MCF 10A (cell line): ENCODE data around the gene TRAF1. TPM values are rescaled to one million over a fixed set of nuclear protein-coding genes. Genes with fewer than 3 reads are reported as not detected.

Source experiments
- BruUV-seq: library from RNA; stranded (reverse); fragments of 400-500 nt; replicated peaks from 2 replicates; lab custom pipeline; 2021; lab: Mats Ljungman, UMichigan
- CTCF ChIA-PET: fragments of 300-600 bp; sonication (Branson Sonifier 250); formaldehyde crosslinking; extraction: SDS; loops from one replicate; lab custom pipeline; 2021; ENCODE audit warnings: antibody characterized with exemption, inconsistent platforms; lab: Yijun Ruan, JAX
- POLR2A ChIA-PET: fragments of 300-600, 350-650 bp; sonication (Branson Sonifier 250); formaldehyde crosslinking; extraction: SDS; loops from one replicate; lab custom pipeline; 2020; ENCODE audit warnings: antibody characterized with exemption, inconsistent platforms; lab: Yijun Ruan, JAX
- DNase-seq: peaks from one replicate; pipeline ENCODE4 v3.0.0-alpha.2; 2018; ENCODE audit not compliant: unreplicated experiment
- H3K27ac Mint-ChIP-seq: one replicate; pipeline ENCODE4 v1.8.0; 2022; ENCODE audit warnings: mild to moderate bottlenecking, low read depth, mixed read lengths; ENCODE audit not compliant: unreplicated experiment
- H3K27me3 Mint-ChIP-seq: one replicate; pipeline ENCODE4 v1.8.0; 2022; ENCODE audit warnings: mixed read lengths; ENCODE audit not compliant: insufficient read depth, unreplicated experiment
- H3K36me3 Mint-ChIP-seq: one replicate; pipeline ENCODE4 v1.8.0; 2022; ENCODE audit warnings: mild to moderate bottlenecking, moderate library complexity, mixed read lengths; ENCODE audit not compliant: insufficient read depth, unreplicated experiment
- H3K4me1 Mint-ChIP-seq: one replicate; pipeline ENCODE4 v1.8.0; 2022; ENCODE audit warnings: mixed read lengths; ENCODE audit not compliant: insufficient read depth, unreplicated experiment
- H3K4me3 Mint-ChIP-seq: one replicate; pipeline ENCODE4 v1.8.0; 2022; ENCODE audit warnings: mild to moderate bottlenecking, moderate library complexity, mixed read lengths; ENCODE audit not compliant: unreplicated experiment
- H3K9me3 Mint-ChIP-seq: one replicate; pipeline ENCODE4 v1.8.0; 2022; ENCODE audit warnings: mixed read lengths; ENCODE audit not compliant: unreplicated experiment
- intact Hi-C: fragments of 100-400 bp; cut with micrococcal nuclease; formaldehyde crosslinking; loops from 2 replicates; pipeline ENCODE4 v1.14.1; 2022
- total RNA-seq: library from RNA; stranded (reverse); gene quantifications from 2 replicates; pipeline ENCODE4 v1.2.3, GENCODE V29; 2022
- TF ChIP-seq, protein P1 (sequence below): fragments of 200-600 bp; IDR thresholded peaks from one replicate; pipeline ENCODE4 v1.8.0; 2022; ENCODE audit warnings: antibody characterized with exemption, mild to moderate bottlenecking; ENCODE audit not compliant: unreplicated experiment

The TRAF1 gene
- total RNA-seq, 1 experiment from 2014 or later = 0.84 TPM

DNA sequence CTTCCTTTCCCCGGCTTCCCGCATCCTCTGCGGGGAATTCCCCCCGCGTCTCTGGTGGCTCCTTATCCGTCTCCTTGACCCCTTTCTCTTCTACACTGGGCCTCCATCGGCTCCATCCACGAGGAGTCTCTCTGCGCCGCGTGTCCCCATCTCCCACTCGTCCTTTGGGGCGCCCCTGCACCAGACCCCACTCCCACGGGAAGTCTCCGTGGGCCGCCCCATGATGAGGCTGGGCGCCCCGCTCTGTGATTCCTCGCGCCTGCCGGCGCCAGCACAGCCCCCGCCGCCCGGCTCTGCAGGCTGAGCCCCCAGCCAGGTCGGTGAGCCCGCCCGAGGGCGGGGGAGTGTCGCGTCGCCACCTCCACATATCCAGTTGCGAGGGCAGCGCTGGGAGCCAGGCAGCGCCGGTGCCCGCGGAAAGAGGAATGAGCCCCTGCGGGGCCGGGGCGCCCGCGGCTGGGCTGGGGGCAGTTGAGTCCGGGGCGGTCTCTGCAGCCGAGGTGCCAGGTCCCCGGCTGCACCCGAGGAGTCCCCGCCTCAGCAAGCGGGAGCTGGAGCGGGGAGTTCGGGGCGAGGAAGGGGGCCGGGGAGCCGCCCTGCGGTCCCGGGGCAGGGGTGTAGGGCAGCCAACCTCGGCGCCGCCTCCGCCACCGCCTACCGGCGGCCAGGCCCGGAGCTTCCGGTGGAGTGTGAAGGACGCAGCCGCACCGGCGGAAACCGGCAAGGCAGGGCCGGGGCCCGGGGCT lies 2.1 kb upstream of the TRAF1 start:
- H3K9me3 Mint-ChIP-seq = no peaks in the 10 kb centered on the region
- DNase-seq = peak; percentile 31
- H3K27me3 Mint-ChIP-seq = no peaks in the 10 kb centered on the region
- POLR2A ChIA-PET = interaction anchor here (1.0 to 1.6 kb wide), 2 partner anchors 12 to 85 kb away, joined by 3 read pairs; no protein-coding TSS in a partner anchor
- no peak overlapping the region for H3K27ac Mint-ChIP-seq
- CTCF ChIA-PET = interaction anchor here (1.5 kb wide), 1 partner anchor 12 kb away, joined by 7 read pairs; no protein-coding TSS in a partner anchor
- BruUV-seq = no TSS peak
- TF ChIP-seq, protein P1, sequence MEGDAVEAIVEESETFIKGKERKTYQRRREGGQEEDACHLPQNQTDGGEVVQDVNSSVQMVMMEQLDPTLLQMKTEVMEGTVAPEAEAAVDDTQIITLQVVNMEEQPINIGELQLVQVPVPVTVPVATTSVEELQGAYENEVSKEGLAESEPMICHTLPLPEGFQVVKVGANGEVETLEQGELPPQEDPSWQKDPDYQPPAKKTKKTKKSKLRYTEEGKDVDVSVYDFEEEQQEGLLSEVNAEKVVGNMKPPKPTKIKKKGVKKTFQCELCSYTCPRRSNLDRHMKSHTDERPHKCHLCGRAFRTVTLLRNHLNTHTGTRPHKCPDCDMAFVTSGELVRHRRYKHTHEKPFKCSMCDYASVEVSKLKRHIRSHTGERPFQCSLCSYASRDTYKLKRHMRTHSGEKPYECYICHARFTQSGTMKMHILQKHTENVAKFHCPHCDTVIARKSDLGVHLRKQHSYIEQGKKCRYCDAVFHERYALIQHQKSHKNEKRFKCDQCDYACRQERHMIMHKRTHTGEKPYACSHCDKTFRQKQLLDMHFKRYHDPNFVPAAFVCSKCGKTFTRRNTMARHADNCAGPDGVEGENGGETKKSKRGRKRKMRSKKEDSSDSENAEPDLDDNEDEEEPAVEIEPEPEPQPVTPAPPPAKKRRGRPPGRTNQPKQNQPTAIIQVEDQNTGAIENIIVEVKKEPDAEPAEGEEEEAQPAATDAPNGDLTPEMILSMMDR = no peak
- H3K4me1 Mint-ChIP-seq = peaks cover 15% of the 10 kb centered on the region
- no peak overlapping the region for H3K4me3 Mint-ChIP-seq
- intact Hi-C loops = no loop called here
- no peaks in the 10 kb centered on the region for H3K36me3 Mint-ChIP-seq

DNA sequence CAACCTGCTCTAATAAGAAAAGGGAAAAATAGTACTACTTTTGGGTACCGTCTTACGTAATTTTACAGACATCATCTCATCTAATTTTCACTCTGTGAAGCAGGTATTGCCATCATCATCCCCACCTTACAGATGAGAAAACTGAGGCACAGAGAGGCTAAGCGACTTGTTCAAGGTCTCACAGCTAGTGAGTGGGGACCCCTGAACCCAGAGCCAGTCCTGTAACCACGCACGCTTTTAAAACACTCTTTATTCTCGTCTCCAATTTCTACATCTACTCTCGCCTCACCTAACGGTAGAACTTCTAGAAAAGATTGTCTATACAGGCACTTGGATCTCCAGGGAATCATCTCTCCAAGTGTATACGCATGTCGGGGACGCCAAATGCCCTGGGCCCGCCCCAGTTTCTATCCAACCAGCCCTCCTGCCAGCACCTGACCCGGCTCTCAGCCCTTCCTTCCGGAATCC lies 1.5 kb upstream of the TRAF1 start:
- DNase-seq = no peak
- ChIA-PET POLR2A (no interaction called here), CTCF (no interaction called here)
- no peaks in the 10 kb centered on the region for H3K9me3 Mint-ChIP-seq
- no TSS peak for BruUV-seq
- intact Hi-C loops = no loop called here
- H3K27ac Mint-ChIP-seq = no peak overlapping the region
- TF ChIP-seq, protein P1 = no peak
- no peaks in the 10 kb centered on the region for H3K27me3 Mint-ChIP-seq
- peaks cover 15% of the 10 kb centered on the region for H3K4me1 Mint-ChIP-seq
- no peaks in the 10 kb centered on the region for H3K36me3 Mint-ChIP-seq
- H3K4me3 Mint-ChIP-seq = no peak overlapping the region

DNA sequence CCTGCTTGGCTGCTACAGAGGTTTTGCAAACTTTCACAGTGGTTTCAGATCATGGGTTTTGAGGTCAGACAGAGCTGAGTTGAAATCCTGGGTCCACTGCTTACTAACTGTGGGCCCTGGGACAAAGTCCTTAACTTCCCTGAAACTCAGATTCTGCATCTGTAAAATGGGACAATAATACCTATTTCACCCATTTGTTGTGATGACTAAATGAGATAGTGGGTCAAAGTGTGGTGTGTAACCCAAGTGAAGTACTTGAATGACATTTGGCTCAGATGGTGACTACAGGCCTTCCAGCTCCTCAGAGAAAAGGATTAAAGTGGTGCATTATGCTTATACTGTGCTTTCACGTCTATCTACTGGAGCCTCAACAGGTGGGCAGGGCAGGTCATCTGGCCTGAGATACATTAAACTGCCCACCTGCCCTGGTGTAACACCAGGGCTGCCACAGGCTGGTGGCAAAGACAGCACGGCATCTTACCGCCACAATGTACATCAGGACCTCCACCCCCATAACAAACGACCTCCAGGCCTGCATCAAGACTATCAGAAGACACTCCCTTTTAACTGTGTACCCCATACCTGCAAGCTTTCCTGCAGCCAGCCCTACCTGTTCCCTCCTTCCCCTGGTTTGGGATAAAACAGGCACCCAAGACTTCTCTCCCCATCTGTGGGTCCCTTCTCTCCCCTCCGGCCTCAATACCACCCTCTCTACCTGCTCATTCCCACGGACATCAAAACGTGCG lies 846 bp upstream of the TRAF1 start:
- H3K27me3 Mint-ChIP-seq = no peaks in the 10 kb centered on the region
- no peak overlapping the region for H3K27ac Mint-ChIP-seq
- no peak for DNase-seq
- intact Hi-C loops = no loop called here
- H3K36me3 Mint-ChIP-seq = no peaks in the 10 kb centered on the region
- TF ChIP-seq, protein P1 = no peak
- ChIA-PET CTCF (interaction anchor here (0.6 kb wide), 1 partner anchor 125 kb away, joined by 3 read pairs; no protein-coding TSS in a partner anchor), POLR2A (no interaction called here)
- H3K4me1 Mint-ChIP-seq = peaks cover 15% of the 10 kb centered on the region
- H3K9me3 Mint-ChIP-seq = no peaks in the 10 kb centered on the region
- no TSS peak for BruUV-seq
- H3K4me3 Mint-ChIP-seq = no peak overlapping the region
